H9 (cell line): Measurements from ENCODE around the gene CLIC1. TPM values are rescaled to one million over a fixed set of nuclear protein-coding genes. Genes with fewer than 3 reads are reported as not detected.

Experiments used
- DNase-seq: peaks from one replicate; pipeline ENCODE4 v3.0.0-alpha.2; 2017
- H2AFZ ChIP-seq: one replicate; pipeline ENCODE4 v1.6.1; 2013; ENCODE audit warnings: mild to moderate bottlenecking, low read length, control low read depth, moderate library complexity
- H2AK5ac ChIP-seq: 2 replicates; pipeline ENCODE4 v1.6.1; 2013; ENCODE audit warnings: low read length, control low read depth, mixed read lengths; ENCODE audit not compliant: insufficient read length
- H2BK120ac ChIP-seq: one replicate; pipeline ENCODE4 v1.6.1; 2013; ENCODE audit warnings: low read depth, mild to moderate bottlenecking, low read length, control low read depth, inconsistent platforms; ENCODE audit not compliant: poor library complexity, severe bottlenecking
- H2BK12ac ChIP-seq: 2 replicates; pipeline ENCODE4 v1.6.1; 2013; ENCODE audit warnings: low read length, control low read depth, mixed read lengths, low read depth; ENCODE audit not compliant: insufficient read length
- H2BK15ac ChIP-seq: 2 replicates; pipeline ENCODE4 v1.6.1; 2013; ENCODE audit warnings: low read depth, low read length, control low read depth
- H2BK20ac ChIP-seq: one replicate; pipeline ENCODE4 v1.6.1; 2013; ENCODE audit warnings: low read depth, mild to moderate bottlenecking, low read length, control low read depth, inconsistent platforms; ENCODE audit not compliant: poor library complexity, severe bottlenecking
- H2BK5ac ChIP-seq: 2 replicates; pipeline ENCODE4 v1.6.1; 2013; ENCODE audit warnings: low read length, control low read depth, mixed read lengths; ENCODE audit not compliant: insufficient read length
- H3K14ac ChIP-seq: 2 replicates; pipeline ENCODE4 v1.6.1; 2013; ENCODE audit warnings: low read length, control low read depth; ENCODE audit not compliant: insufficient read depth
- H3K18ac ChIP-seq: 2 replicates; pipeline ENCODE4 v1.6.1; 2013; ENCODE audit warnings: low read depth, mild to moderate bottlenecking, mixed read lengths, low read length, control low read depth; ENCODE audit not compliant: insufficient read length
- H3K23ac ChIP-seq: 2 replicates; pipeline ENCODE4 v1.6.1; 2013; ENCODE audit warnings: low read length, control low read depth, mixed read lengths, low read depth; ENCODE audit not compliant: insufficient read length
- H3K23me2 ChIP-seq: 2 replicates; pipeline ENCODE4 v1.6.1; 2013; ENCODE audit warnings: low read depth, mild to moderate bottlenecking, mixed read lengths, low read length, control low read depth; ENCODE audit not compliant: insufficient read length, poor library complexity, severe bottlenecking
- H3K27ac ChIP-seq: 2 replicates; pipeline ENCODE4 v1.5.1; 2013; ENCODE audit warnings: low read length, control low read depth, mixed read lengths, low read depth; ENCODE audit not compliant: insufficient read length
- H3K27me3 ChIP-seq: 2 replicates; pipeline ENCODE4 v1.6.1; 2013; ENCODE audit warnings: low read length, control low read depth, inconsistent platforms; ENCODE audit not compliant: insufficient read depth
- H3K4ac ChIP-seq: 2 replicates; pipeline ENCODE4 v1.6.1; 2013; ENCODE audit warnings: low read depth, mild to moderate bottlenecking, control low read depth, inconsistent platforms, low read length, moderate library complexity
- H3K4me1 ChIP-seq: 2 replicates; pipeline ENCODE4 v1.6.1; 2013; ENCODE audit warnings: low read length, control low read depth, inconsistent platforms; ENCODE audit not compliant: insufficient read depth
- H3K4me2 ChIP-seq: 2 replicates; pipeline ENCODE4 v1.6.1; 2013; ENCODE audit warnings: low read length, control low read depth, mixed read lengths; ENCODE audit not compliant: insufficient read length, insufficient read depth
- H3K56ac ChIP-seq: 2 replicates; pipeline ENCODE4 v1.6.1; 2013; ENCODE audit warnings: low read depth, mild to moderate bottlenecking, mixed read lengths, low read length, control low read depth; ENCODE audit not compliant: insufficient read length
- H3K79me1 ChIP-seq: 2 replicates; pipeline ENCODE4 v1.6.1; 2013; ENCODE audit warnings: low read depth, mild to moderate bottlenecking, moderate library complexity, low read length, control low read depth, inconsistent platforms; ENCODE audit not compliant: insufficient read depth, poor library complexity, severe bottlenecking
- H3K79me2 ChIP-seq: 2 replicates; pipeline ENCODE4 v1.6.1; 2013; ENCODE audit warnings: low read length, control low read depth, inconsistent platforms; ENCODE audit not compliant: insufficient read depth
- H3K9ac ChIP-seq: 2 replicates; pipeline ENCODE4 v1.6.1; 2013; ENCODE audit warnings: low read length, control low read depth, mixed read lengths; ENCODE audit not compliant: insufficient read length; ENCODE audit errors: extremely low read depth
- H3K9me3 ChIP-seq: one replicate; pipeline ENCODE4 v1.6.1; 2013; ENCODE audit warnings: low read depth, low read length, inconsistent platforms; ENCODE audit not compliant: control insufficient read depth
- H3T11ph ChIP-seq: one replicate; pipeline ENCODE4 v1.6.1; 2013; ENCODE audit warnings: mild to moderate bottlenecking, low read length, control low read depth, inconsistent platforms
- H4K20me1 ChIP-seq: one replicate; pipeline ENCODE4 v1.6.1; 2013; ENCODE audit not compliant: control insufficient read depth, insufficient read length, insufficient read depth
- H4K5ac ChIP-seq: 2 replicates; pipeline ENCODE4 v1.6.1; 2013; ENCODE audit warnings: low read depth, mild to moderate bottlenecking, mixed read lengths, low read length, control low read depth; ENCODE audit not compliant: insufficient read length
- H4K8ac ChIP-seq: replicated peaks from 2 replicates; pipeline ENCODE4 v1.6.1; 2013; ENCODE audit warnings: low read length, control low read depth, mixed read lengths, low read depth; ENCODE audit not compliant: insufficient read length
- H4K91ac ChIP-seq: 2 replicates; pipeline ENCODE4 v1.6.1; 2013; ENCODE audit warnings: low read depth, mild to moderate bottlenecking, moderate library complexity, mixed read lengths, low read length, control low read depth; ENCODE audit not compliant: insufficient read length
- H3K27ac Mint-ChIP-seq, 3 experiments: 2 replicates in 2 of 3; 3 replicates in 1 of 3; pipeline ENCODE4 v1.8.0; 2020 to 2021; ENCODE audit warnings: mixed read lengths in 3 of 3, mild to moderate bottlenecking in 1 of 3, moderate library complexity in 1 of 3
- H3K27me3 Mint-ChIP-seq: 2 replicates; pipeline ENCODE4 v1.8.0; 2021; ENCODE audit warnings: low read depth, mild to moderate bottlenecking, moderate library complexity, mixed read lengths
- H3K36me3 Mint-ChIP-seq, 3 experiments: 2 replicates in 2 of 3; 3 replicates in 1 of 3; pipeline ENCODE4 v1.8.0; 2020 to 2021; ENCODE audit warnings: low read depth in 3 of 3, mixed read lengths in 3 of 3; ENCODE audit not compliant: insufficient read depth in 1 of 3
- H3K4me1 Mint-ChIP-seq, 2 experiments: 2 replicates each; pipeline ENCODE4 v1.8.0; 2020; ENCODE audit warnings: mixed read lengths in 2 of 2
- H3K4me3 Mint-ChIP-seq, 2 experiments: 2 replicates in 1 of 2; 3 replicates in 1 of 2; pipeline ENCODE4 v1.8.0; 2020 to 2021; ENCODE audit warnings: mild to moderate bottlenecking in 2 of 2, mixed read lengths in 2 of 2, moderate library complexity in 1 of 2
- H3K9me3 Mint-ChIP-seq, 2 experiments: 2 replicates in 1 of 2; 3 replicates in 1 of 2; pipeline ENCODE4 v1.8.0; 2020; ENCODE audit warnings: mild to moderate bottlenecking in 2 of 2, mixed read lengths in 2 of 2, moderate library complexity in 1 of 2
- CTCF ChIP-seq: fragments of 200-600 bp; sonication (generic); conservative IDR thresholded peaks from 3 replicates; pipeline ENCODE4 v1.8.0; 2021; ENCODE audit warnings: antibody characterized with exemption, mild to moderate bottlenecking
- WGBS: extraction: QIAGEN DNeasy Blood & Tissue Kit; methylation state at CpG from one replicate; pipeline ENCODE4 v1.1.7; 2013; ENCODE audit warnings: missing lambda C conversion rate, low lambda C conversion rate, mixed read lengths; ENCODE audit not compliant: insufficient read length; ENCODE audit errors: extremely low coverage; 5-methylcytosine and 5-hydroxymethylcytosine counted together
- total RNA-seq: library from RNA; stranded (reverse); gene quantifications from 2 replicates; pipeline ENCODE4 v1.2.1, GENCODE V29; 2021

CLIC1 gene
- total RNA-seq, 1 experiment from 2014 or later, result 265 TPM

DNA sequence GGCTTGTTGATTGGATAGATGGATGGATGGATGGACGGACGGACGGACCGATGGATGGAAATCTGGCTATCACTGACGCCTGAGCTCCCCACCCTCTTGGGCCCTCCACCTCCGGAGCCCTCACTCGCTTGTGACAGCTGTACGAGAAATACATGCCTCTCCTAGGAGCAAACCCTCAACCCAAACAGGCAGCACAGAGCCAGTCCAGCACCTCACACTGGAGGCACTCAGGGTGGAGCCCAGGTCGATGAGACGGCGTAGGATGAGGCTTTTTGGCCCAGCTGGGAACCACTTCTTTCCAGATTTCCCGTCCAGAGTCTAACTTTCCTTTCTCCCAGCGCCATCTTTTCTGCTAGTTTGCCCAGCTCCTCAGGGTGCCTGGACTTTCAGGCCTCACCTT, 52.7 kb downstream of the CLIC1 start:
- H3K23me2 ChIP-seq, result peaks cover 18% of the 10 kb centered on the region
- no peaks in the 10 kb centered on the region for H3K9me3 ChIP-seq
- Mint-ChIP-seq H3K4me3 (peak overlapping the region; percentile 76 to 89), H3K9me3 (no peaks in the 10 kb centered on the region; a peak in 3 of 5 replicates), H3K27me3 (peaks cover 26% of the 10 kb centered on the region), H3K27ac (peak overlapping the region in 2 of 3 experiments; percentile 67 to 98; a peak in 5 of 7 replicates), H3K36me3 (peaks cover 4 to 31% (median 20%) of the 10 kb centered on the region in 3 experiments), H3K4me1 (peaks cover 25 to 30% of the 10 kb centered on the region in 2 experiments)
- no peaks in the 10 kb centered on the region for H3K79me1 ChIP-seq
- no peak overlapping the region for H3T11ph ChIP-seq
- no peak overlapping the region for H2BK20ac ChIP-seq
- no peak overlapping the region for H4K91ac ChIP-seq
- H3K27me3 ChIP-seq, result no peaks in the 10 kb centered on the region; the same call in 1 of the 2 replicates
- no peaks in the 10 kb centered on the region for H4K20me1 ChIP-seq
- H3K18ac ChIP-seq, result no peak overlapping the region
- H2BK12ac ChIP-seq, result no peak overlapping the region
- WGBS, result no CpG with 5 or more reads among the region's 13 CpGs
- H3K14ac ChIP-seq, result no peak overlapping the region
- no peak overlapping the region for H3K23ac ChIP-seq
- H3K4me1 ChIP-seq, result no peaks in the 10 kb centered on the region
- H3K4ac ChIP-seq, result no peak overlapping the region
- H2AFZ ChIP-seq, result no peak overlapping the region
- no peak overlapping the region for H2BK5ac ChIP-seq
- no peaks in the 10 kb centered on the region for H3K79me2 ChIP-seq
- TF ChIP-seq CTCF, result no peak
- H2BK120ac ChIP-seq, result no peak overlapping the region
- DNase-seq, result peak; percentile 60
- no peak overlapping the region for H3K9ac ChIP-seq
- H3K4me2 ChIP-seq, result peak overlapping the region; percentile 51
- H3K27ac ChIP-seq, result no peak overlapping the region
- H4K5ac ChIP-seq, result no peak overlapping the region
- no peak overlapping the region for H3K56ac ChIP-seq
- no peak overlapping the region for H2AK5ac ChIP-seq
- no peak overlapping the region for H2BK15ac ChIP-seq
- no peak overlapping the region for H4K8ac ChIP-seq
